Measurements from ENCODE around the gene RPTOR. TPM values are rescaled to one million over a fixed set of nuclear protein-coding genes. Genes with fewer than 3 reads are reported as not detected.

RPTOR gene
- total and polyA plus RNA-seq, 12 donors = 7.9 to 30.3 (median 25.6) TPM

DNA sequence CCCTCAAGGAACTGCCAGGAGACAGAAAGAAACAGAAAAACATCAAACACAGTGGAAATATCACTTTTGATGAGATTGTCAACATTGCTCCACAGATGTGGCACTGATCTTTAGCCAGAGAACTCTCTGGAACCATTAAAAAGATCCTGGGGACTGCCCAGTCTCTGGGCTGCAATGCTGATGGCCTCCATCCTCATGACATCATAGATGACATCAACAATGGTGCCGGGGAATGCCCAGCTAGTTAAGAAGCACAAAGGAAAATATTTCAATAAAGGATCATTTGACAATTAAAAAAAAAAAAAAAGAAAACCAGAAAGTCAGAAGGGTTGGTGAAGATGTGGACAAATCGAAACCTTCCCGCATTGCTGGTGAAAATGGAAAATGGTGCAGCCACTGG is 432.1 kb downstream of the RPTOR start:
- intact Hi-C loops (cut with DNase I) = loop anchor here in 1 of 10 donors (5.0 kb wide), 1 partner anchor 109 kb away; no protein-coding TSS in a partner anchor
- Histone ChIP-seq H3K4me3 (no peak overlapping the region), H3K36me3 (no peaks in the 10 kb centered on the region), H3K4me1 (peaks cover 3 to 21% (median 15%) of the 10 kb centered on the region in 9 donors), H3K27me3 (peaks cover 0 to 39% (median 26%) of the 10 kb centered on the region in 7 donors), H3K27ac (no peak overlapping the region), H3K9me3 (no peaks in the 10 kb centered on the region)
- DNase-seq (no peak), ATAC-seq (no peak)
- TF ChIP-seq CTCF (IDR thresholded peaks at IDR 0.05) = no peak
- 86 to 93% methylated on average over 3 of the region's 3 CpGs for WGBS, 2 donors

GRCh38 chr17:80977172-80977571 is 432.5 kb downstream of the RPTOR start:
- intact Hi-C loops (cut with DNase I) = loop anchor here in 1 of 10 donors (5.0 kb wide), 1 partner anchor 110 kb away; no protein-coding TSS in a partner anchor
- H3K36me3 ChIP-seq = no peaks in the 10 kb centered on the region
- peaks cover 0 to 34% (median 21%) of the 10 kb centered on the region in 7 donors for H3K27me3 ChIP-seq
- TF ChIP-seq CTCF (IDR thresholded peaks at IDR 0.05) = no peak
- DNase-seq = no peak
- no peak for ATAC-seq
- H3K4me3 ChIP-seq = no peak overlapping the region
- peaks cover 3 to 21% (median 15%) of the 10 kb centered on the region in 9 donors for H3K4me1 ChIP-seq
- no peaks in the 10 kb centered on the region for H3K9me3 ChIP-seq
- H3K27ac ChIP-seq = no peak overlapping the region
- WGBS, 2 donors = 93 to 94% methylated on average over 4 of the region's 4 CpGs

GRCh38 chr17:80978499-80979497 is 434.2 kb downstream of the RPTOR start:
- DNase-seq (no peak), ATAC-seq (peak in 3 of 8 donors; percentile 6 to 42 (median 28))

More at GRCh38 chr17:80978499-80979497, 434.2 kb downstream of the RPTOR start:
- peaks cover 0 to 30% (median 18%) of the 10 kb centered on the region in 7 donors for H3K27me3 ChIP-seq
- no peak overlapping the region for H3K4me3 ChIP-seq
- 76 to 80% methylated on average over 31 of the region's 31 CpGs for WGBS, 2 donors
- no peaks in the 10 kb centered on the region for H3K9me3 ChIP-seq
- no peaks in the 10 kb centered on the region for H3K36me3 ChIP-seq
- H3K27ac ChIP-seq = no peak overlapping the region
- intact Hi-C loops (cut with DNase I) = loop anchor here in 1 of 10 donors (5.0 kb wide), 1 partner anchor 111 kb away; no protein-coding TSS in a partner anchor
- no peak for TF ChIP-seq CTCF (IDR thresholded peaks at IDR 0.05)
- H3K4me1 ChIP-seq = peaks cover 3 to 21% (median 15%) of the 10 kb centered on the region in 9 donors
